HG03159 (cell line): Measurements from ENCODE around the gene DUXA.
"Not testable (repeated sequence)": the region's sequence is repeated elsewhere in the genome, so short reads cannot be mapped to it uniquely, and the experiment has no call there.

Experiments
- ATAC-seq: cut with Tn5 transposase; IDR thresholded peaks from one replicate; pipeline ENCODE4 v1.9.1; 2021; ENCODE audit warnings: mild to moderate bottlenecking, moderate library complexity; ENCODE audit not compliant: unreplicated experiment

DUXA gene

DNA sequence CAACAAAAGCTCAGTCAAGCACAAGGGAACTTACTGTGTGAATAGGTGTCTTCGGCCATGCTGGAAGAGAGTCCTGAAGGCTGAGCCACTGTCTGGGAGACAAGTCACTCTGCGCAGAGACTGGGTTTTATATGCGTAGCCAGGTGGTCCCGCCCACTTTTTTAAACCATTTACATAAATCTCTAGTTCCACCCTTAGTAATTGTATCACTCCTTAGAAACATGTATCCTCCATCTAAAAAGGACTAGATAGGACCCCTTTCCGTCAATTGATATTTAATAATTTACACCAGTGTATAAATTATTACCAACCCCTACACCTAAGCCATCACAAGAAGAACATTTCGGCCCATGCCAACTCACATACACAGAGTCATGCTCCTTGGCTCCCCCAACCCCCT is at the start of gene DUXA:
TSS of gene DUXA (minus strand) at position 101 of the 400 bp plus-strand sequence. CDS start at position 59, 42 bp downstream.
- ATAC-seq, result no peak

DNA sequence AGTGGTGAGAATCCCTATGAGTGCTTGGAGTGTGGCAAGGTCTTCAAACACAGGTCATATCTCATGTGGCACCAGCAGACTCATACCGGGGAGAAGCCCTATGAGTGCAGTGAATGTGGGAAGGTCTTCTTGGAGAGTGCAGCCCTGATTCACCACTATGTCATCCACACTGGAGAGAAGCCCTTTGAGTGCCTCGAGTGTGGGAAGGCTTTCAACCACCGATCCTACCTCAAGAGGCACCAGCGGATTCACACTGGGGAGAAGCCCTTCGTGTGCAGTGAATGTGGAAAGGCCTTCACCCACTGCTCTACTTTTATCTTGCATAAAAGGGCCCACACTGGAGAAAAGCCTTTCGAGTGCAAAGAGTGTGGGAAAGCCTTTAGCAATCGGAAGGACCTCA is 44.8 kb upstream of the DUXA start:
- no peak for ATAC-seq

DNA sequence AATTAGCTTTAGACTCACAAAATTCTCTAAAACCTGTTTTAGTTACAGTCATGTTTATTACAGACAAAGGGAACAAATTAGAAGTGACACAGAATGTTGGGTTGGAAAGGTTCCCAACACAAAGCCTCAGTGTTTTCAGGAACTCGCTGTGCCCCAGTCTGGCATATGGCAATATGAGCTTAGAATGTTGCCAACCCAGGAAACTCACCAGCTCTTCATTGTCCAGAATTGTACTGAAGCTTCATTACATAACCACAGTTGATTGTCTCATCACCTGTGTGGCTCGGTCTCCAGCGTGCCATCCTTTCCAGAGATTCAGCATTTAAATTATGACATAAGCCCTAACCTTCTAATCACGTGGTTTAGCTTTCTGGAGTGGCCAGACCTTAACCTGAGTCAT is 43.1 kb upstream of the DUXA start:
- ATAC-seq, result no peak

DNA sequence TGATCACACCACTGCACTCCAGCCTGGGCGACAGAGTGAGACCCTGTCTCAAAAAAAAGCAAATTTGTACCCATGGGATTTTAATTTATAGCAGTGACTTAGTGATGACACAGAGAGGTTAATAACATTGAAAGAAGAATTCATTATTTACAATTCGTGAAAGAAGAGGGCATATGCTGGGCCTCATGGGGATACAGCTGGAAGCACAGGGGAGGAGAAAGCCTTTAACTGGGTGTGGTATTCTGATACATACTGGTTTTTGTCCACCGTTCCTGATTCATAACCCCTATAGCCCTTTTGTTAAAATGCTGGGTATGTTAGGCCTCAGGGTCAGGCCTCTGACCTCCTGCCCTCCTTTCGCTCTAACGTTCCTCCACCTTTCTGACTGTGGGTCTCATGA is 34.9 kb upstream of the DUXA start:
- no peak for ATAC-seq

DNA sequence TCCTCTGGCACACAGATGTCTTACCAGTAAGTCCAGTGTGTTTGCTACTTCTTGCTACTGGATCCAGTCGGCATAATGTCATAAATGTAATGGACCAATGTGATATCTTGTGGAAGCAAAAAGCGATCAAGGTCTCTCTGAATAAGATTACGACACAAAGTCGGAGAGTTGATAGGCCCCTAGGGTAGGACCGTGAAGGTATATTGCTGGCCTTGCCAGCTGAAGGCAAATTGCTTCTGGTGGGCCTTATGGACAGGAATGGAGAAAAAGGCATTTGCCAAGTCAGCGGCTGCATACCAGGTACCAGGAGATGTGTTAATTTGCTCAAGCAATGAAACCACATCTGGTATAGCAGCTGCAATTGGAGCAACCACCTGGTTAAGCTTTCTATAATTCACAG is 30.6 kb upstream of the DUXA start:
- not testable (repeated sequence) for ATAC-seq

DNA sequence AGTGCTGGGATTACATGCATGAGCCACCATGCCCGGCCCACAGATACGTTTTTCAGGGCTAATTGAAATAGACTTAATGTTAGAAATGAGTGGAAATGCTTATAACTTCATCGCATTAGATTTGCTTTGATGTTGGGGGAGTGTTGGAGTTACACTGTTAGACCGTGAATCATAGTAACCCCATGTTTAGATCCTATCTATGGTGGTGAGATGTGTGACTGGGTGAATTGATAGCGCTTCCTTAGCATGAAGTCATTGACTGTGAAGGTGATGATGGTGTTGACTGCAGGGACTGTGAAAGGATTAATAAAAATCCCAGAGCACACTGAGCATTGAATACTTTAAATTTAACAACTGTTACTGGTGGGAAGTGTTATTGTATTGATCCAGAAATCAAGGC is 25.7 kb upstream of the DUXA start:
- ATAC-seq, result no peak

DNA sequence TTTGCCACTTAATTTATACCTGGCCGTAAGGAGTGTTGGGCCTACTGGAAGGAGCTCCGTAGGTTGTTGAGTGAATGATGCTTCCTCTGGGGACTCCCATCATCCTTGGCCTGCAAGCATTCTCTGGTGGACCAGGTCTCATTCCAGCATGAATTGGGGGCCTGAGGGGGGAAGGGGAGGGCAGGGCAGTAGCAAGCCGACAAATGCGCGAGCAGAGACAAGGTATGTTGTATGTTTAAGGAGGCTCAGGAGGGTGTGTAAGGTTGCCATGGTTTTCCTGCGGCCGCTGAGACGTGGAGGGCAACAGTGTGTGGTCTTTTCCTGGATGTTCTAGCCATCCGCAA is 24.8 kb upstream of the DUXA start:
- no peak for ATAC-seq

DNA sequence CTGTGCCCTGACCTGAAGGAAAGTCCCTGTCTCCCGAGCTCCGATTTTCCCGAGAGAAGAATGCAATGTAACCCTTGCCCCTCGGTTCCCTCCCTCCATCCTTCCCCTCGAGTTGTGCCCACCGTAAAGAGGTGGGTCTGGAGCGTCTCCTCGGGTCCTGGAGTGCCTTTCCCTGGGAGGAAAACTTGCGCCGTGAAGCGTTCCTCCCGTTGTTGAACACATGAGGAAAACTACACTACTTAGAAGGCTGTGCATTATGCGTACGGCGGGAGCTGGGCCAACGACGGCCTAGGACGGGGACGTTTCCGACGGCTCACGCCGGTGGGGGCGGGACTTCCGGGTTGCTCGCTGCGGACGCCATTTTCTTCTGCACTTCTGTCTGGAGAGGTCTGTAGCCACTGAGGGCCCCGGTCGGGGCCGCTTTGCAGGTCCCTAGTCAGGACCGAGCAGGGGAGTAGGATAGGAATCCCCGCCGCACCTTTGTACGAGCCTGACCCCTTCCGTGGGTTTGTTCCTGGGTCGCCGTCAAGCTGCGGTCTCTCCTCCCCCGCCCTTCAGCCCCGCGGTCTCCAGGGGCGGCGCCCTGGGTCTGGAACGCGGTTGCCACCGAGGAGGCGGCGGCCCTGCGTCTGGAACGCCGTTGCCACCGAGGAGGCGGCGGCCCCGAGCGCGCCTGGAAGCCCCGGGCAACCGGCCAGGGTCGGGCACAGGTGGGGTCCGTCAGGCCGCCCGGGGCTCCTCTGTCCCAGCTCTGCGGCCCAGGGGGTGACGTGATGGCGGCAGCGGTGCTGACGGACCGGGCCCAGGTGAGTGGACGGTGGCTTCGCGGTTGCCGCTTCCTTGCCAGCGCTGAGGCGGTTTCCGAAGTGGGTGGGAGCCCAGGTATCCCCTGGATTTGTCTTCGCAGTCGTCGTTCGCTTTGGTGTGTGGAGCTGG is 24.1 kb upstream of the DUXA start, which contains the start of gene ZNF264:
TSS of gene ZNF264 (plus strand) at position 360 of the 936 bp plus-strand sequence. CDS start at position 774, 414 bp downstream.
- ATAC-seq, result peak; percentile 94

DNA sequence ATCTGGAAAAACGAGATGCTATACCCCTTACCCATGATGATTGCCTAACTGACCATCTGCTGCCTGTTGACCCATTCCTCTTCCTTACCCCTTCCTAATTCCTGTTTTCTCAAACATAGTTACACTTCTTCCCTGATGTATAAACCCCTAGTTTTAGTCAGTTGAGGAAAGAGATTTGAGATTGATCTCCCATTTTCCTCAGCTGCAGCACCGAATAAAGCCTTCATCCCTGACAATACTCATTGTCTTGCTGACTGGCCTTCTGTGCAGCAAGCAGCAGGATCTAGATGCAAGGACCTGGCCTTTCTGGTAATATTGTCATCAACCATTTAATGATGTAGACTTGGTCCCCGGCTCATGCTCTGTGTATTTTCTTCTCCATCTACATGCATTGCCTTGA is 23.0 kb upstream of the DUXA start:
- no peak for ATAC-seq

DNA sequence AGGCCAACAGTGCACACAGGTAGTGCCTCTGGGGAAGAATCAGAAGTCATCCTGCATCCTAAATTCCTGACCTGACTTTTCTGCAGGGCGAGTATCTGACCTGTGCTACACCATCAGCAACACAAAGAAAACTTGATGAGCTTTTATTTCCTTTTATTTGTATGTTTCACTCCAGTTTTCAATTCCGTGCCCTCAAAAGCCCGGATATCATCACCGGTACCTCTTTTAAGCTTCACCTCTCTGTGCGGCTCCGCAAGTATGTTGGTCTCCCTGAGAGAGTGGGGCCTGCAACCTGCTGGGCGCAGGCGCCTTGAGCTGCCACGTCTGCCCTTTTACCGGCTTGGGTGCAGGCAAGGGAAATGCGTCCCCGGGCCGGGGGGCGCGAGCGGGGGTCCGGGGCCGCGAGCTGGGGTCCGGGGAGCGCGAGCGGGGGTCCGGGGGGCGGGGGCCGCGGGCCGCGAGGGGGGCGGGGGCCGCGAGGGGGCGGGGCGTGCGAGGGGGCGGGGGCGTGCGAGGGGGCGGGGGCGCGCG is 4.3 kb upstream of the DUXA start:
- no peak for ATAC-seq

DNA sequence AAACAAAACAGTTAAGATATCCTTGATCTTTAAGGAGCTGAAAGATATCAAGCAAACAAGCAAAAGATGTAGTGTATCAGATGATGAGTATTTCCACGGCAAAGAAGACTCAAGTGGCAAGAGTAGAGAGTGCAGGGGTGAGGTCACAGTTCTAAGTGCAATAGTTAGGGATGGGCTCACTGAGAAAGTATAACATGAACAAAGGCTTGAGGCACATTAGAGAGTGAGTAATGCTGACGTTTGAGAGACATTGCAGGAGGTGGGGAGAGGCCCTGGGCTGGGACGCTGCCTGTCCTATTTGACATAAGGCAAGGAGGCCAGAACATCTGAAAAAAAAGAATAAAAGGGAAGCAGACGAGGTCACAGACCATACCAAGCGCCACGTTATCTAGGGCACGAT is 1.4 kb downstream of the DUXA start:
- no peak for ATAC-seq

DNA sequence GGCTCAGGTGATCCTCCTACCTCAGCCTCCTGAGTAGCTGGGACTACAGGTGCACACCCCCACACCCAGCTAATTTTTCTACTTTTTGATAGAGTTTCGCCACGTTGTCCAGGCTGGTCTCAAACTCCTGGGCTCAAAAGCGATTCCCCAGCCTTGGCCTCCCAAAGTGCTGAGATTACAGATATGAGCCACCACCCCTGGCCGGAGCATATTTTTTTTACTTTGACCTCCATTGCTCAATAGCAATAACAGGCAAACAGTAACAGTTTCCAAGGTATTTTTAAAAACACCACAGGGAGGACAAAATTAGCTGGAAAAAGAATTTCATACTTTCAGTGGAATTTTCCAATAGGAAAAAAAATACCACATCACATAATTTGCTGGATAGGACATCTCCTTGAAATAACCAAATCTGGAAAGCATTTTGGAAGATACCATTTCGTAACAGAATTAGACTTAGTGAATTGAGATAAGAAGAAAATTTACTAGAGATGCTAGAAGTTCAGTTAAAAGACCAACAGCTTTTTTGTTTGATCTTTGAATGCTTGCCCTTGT is 5.2 kb downstream of the DUXA start:
- ATAC-seq, result no peak

DNA sequence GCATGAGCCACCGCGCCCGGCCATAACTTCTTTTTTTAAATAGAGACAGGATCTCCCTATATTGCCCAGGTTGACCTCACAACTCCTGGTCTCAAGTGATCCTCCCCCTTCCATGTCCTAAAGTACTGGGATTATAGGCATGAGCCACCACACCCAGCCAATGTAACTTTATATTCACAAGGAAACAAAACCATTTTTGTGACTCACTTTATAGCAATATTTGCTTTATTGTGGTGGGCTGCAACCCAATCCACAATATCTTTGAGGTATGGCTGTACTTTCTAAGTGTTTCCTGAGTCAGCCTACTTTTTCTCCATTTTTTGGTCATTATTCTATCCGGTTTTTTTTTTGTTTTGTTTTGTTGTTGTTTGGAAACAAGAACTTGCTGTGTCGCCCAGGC is 14.4 kb downstream of the DUXA start:
- no peak for ATAC-seq

DNA sequence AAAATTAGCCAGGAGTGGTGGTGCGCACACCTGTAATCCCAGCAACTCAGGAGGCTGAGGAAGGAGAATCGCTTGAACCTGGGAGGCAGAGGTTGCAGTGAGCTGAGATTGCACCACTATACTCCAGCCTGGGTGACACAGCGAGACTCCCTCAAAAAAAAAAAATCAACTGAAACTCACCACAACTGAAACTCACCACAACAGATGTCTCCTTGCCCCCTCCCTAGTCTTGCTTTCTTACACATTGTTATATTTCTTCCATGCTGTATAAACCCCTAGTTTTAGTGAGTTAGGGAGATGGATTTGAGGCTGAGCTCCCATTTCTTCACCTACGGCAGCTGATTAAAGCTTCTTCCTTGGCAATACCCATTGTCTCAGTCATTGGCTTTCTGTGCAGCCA is 25.6 kb downstream of the DUXA start:
- ATAC-seq, result no peak

DNA sequence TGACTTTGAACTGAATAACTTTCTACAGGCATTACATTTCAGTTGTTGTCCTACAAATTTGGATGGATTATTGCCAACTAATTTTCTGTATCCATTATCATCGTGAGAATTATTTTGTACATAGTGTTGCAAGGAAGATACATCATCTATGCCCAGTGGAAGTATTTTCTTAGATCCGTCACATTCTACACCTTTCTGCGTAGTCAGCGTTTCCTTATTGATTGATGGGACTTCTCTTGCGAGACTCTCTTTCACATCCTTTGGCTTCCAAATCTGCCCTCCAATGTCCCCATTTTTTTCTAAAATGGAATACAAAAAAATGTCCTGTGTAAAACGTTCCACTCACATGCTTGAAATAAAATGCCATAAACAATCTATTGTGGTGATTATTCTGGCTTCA is 31.5 kb downstream of the DUXA start:
- ATAC-seq, result no peak

DNA sequence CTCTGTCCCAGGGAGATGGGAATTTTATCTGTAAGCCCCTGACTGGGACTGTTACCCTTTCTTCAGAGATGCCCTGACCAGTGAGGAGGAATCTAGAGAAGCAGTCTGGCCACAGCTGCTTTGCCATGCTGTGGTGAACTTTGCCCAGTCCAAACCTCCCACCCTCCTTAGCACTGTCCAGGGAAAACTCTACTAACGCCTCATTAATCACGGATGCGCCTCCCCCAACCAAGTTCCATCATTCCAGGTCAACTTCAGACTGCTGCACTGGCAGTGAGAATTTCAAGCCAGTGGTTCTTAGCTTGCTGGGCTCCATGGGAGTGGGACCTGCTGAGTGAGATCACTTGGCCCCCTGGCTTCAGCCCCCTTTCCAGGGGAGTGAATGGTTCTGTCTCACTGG is 39.9 kb downstream of the DUXA start:
- not testable (repeated sequence) for ATAC-seq

DNA sequence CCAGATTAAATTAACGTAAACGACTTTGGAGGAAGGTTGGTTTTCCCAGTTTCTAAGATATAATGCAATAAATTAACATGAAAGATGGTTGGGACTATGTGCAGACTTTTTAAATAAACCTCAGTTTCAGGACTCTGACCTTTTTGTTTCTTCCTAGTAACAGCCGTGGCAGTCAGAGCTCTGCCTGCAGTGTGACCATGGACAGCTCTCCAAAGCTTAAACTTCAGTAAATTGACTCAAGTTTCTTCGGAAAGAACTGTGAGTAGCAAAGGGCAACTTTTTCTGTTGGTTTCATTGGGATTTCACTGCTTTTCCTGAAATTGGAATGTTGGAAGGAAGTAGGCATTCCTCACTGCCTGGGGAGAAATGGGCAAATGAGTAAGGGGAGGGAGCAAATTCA is 43.4 kb downstream of the DUXA start:
- ATAC-seq, result no peak

DNA sequence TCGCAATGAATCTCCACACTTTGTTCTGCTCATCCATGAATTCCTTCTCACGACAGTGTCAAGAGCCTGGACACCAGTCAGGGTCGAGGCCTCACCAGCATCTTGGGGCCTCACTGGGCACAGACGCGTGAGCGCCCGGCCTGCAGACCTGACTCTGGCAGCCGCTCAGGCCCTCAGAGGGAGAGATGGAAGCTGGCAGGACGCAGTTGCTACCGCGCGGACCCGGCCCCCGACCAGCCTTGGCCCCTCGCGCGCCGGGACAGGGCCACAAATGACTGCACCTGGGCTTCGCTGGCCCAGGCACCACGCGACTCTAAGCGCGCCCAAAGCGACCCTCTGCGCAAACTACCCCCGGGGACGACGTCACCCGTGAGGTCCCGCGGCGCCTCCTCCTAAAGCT is 48.4 kb downstream of the DUXA start:
- no peak for ATAC-seq

DNA sequence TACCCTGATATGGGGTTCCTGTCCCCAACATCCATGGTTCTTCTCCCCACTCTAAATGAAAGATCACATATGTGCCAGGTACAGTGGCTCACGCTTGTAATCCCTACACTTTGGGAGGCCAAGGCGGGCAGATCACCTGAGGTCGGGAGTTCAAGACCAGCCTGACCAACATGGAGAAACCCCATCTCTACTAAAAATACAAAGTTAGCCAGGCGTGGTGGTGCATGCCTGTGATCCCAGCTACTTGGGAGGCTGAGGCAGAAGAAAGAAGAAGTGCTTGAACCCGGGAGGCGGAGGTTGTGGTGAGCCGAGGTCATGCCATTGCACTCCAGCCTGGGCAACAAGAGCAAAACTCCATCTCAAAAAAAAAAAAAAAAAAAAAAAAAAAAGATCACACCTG is 53.8 kb downstream of the DUXA start:
- not testable (repeated sequence) for ATAC-seq

DNA sequence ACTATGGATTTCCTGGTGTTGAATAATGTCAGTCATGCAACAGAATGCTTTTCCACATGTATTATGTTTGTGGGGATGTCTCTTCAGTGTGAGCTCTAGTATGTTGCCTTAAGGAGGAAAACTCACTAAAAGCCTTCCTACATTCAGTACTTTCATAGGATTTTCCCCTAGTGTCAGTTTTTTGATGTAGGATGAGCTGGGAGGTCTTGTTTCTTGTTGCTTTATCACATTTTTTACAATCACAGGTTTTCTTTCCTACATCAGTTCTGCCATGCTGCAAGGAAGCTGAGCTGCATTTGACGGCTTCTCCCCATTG is 56.0 kb downstream of the DUXA start:
- no peak for ATAC-seq

DNA sequence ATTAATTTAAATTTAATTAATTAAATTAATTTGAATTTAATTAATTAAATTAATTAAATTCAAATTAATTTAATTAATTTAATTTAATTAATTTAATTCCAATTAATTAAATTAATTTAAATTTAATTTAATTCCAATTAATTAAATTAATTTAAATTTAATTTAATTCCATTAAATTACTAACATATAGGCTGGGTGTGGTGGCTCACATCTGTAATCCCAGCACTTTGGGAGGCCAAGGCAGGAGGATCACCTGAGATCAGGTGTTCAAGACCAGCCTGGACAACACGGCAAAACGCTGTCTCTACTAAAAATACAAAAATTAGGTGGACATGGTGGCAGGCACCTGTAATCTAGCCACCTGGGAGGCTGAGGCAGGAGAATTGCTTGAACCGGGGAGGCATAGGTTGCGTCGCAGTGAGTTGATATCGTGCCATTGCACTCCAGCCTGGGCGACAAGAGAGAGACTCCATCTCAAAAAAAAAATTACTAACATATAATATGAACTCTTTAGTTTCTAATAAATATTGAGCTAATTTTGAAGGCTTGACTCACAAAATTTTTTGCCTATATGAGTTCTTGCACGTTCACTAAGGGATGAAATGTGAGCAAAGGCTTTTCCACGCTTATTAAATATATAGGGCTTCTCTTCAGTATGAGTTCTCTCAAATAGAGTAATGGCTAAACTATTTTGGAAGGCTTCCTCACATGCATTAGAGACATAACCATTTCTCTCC is 56.5 kb downstream of the DUXA start:
- ATAC-seq, result no peak
